Astrocyte (in vitro differentiated cells and primary cell): ENCODE data around the gene RIPK1.

Experiments used
- EZH2 ChIP-seq: IDR thresholded peaks from 2 replicates; pipeline ENCODE4 v1.6.1; 2012; ENCODE audit warnings: mild to moderate bottlenecking, low read length, inconsistent platforms; ENCODE audit not compliant: insufficient read depth
- TF ChIP-seq, protein P1 (sequence below): IDR thresholded peaks from 2 replicates; pipeline ENCODE4 v1.5.1; 2011; ENCODE audit warnings: low read depth, mild to moderate bottlenecking, inconsistent platforms, low read length, moderate library complexity; ENCODE audit not compliant: insufficient read depth

DNA sequence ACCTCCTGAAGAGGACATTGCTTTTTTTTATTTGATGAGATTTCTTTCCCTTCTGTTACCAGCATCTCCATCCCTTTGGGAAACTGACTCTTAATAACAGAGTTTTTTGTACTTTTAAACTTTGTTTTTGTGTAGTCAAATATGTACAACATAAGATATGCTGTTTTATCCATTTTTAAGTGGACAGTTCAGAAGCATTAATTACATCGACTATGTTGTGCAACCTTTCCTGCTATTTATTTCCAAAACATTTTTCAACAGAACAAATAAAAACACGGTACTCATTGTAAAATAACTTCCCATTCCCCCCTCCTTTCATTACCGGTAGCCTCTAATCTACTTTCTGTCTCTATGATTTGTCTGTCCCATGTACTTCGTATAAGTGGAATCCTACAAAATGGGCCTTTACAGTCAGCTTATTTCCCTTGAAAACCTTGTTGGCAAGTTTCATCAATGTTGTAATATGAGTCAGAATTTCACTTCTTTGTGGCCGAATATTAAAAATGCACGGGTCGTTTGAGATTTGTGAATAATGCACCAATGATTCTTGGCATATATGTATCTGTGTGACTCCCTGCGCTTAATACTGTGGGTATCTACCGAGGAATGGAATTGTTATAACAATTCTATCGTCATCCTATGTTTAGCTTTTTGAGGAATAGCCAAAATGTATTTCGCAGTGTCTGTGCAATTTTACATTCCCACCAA, 11.1 kb upstream of the RIPK1 start:
- TF ChIP-seq, protein P1, sequence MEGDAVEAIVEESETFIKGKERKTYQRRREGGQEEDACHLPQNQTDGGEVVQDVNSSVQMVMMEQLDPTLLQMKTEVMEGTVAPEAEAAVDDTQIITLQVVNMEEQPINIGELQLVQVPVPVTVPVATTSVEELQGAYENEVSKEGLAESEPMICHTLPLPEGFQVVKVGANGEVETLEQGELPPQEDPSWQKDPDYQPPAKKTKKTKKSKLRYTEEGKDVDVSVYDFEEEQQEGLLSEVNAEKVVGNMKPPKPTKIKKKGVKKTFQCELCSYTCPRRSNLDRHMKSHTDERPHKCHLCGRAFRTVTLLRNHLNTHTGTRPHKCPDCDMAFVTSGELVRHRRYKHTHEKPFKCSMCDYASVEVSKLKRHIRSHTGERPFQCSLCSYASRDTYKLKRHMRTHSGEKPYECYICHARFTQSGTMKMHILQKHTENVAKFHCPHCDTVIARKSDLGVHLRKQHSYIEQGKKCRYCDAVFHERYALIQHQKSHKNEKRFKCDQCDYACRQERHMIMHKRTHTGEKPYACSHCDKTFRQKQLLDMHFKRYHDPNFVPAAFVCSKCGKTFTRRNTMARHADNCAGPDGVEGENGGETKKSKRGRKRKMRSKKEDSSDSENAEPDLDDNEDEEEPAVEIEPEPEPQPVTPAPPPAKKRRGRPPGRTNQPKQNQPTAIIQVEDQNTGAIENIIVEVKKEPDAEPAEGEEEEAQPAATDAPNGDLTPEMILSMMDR, result no peak
- no peak for TF ChIP-seq EZH2
